Activated CD4-positive, alpha-beta T cell treated with anti-CD3 and anti-CD28 coated beads, Interleukin-2, amount 10 ng/mL, durations not matched to agents 24 days and 14 days (primary cell): ENCODE measurements around the gene UBXN1. TPM values are rescaled to one million over a fixed set of nuclear protein-coding genes. Genes with fewer than 3 reads are reported as not detected.

Source experiments
- DNase-seq: peaks from one replicate; pipeline ENCODE4 v3.0.0; 2022
- H3K27ac Mint-ChIP-seq: one replicate; pipeline ENCODE4 v1.8.0; 2022; ENCODE audit warnings: mild to moderate bottlenecking, mixed read lengths
- H3K27me3 Mint-ChIP-seq: one replicate; pipeline ENCODE4 v1.8.0; 2022; ENCODE audit warnings: mixed read lengths
- H3K36me3 Mint-ChIP-seq: one replicate; pipeline ENCODE4 v1.8.0; 2022; ENCODE audit warnings: low read depth, mild to moderate bottlenecking, mixed read lengths
- H3K4me1 Mint-ChIP-seq: one replicate; pipeline ENCODE4 v1.8.0; 2021; ENCODE audit warnings: mixed read lengths
- H3K4me3 Mint-ChIP-seq: one replicate; pipeline ENCODE4 v1.8.0; 2022; ENCODE audit warnings: mild to moderate bottlenecking, moderate library complexity, mixed read lengths
- H3K9me3 Mint-ChIP-seq: one replicate; pipeline ENCODE4 v1.8.0; 2021; ENCODE audit warnings: mixed read lengths
- intact Hi-C: fragments of 100-400 bp; cut with micrococcal nuclease; formaldehyde crosslinking; loops from one replicate; pipeline ENCODE4 v1.15.1; 2023
- total RNA-seq: library from RNA; stranded (reverse); gene quantifications from 2 replicates; pipeline ENCODE4 v1.2.3, GENCODE V29; 2022

The UBXN1 gene, protein sequence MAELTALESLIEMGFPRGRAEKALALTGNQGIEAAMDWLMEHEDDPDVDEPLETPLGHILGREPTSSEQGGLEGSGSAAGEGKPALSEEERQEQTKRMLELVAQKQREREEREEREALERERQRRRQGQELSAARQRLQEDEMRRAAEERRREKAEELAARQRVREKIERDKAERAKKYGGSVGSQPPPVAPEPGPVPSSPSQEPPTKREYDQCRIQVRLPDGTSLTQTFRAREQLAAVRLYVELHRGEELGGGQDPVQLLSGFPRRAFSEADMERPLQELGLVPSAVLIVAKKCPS
- total RNA-seq: 118 and 121 TPM in 2 replicates

DNA sequence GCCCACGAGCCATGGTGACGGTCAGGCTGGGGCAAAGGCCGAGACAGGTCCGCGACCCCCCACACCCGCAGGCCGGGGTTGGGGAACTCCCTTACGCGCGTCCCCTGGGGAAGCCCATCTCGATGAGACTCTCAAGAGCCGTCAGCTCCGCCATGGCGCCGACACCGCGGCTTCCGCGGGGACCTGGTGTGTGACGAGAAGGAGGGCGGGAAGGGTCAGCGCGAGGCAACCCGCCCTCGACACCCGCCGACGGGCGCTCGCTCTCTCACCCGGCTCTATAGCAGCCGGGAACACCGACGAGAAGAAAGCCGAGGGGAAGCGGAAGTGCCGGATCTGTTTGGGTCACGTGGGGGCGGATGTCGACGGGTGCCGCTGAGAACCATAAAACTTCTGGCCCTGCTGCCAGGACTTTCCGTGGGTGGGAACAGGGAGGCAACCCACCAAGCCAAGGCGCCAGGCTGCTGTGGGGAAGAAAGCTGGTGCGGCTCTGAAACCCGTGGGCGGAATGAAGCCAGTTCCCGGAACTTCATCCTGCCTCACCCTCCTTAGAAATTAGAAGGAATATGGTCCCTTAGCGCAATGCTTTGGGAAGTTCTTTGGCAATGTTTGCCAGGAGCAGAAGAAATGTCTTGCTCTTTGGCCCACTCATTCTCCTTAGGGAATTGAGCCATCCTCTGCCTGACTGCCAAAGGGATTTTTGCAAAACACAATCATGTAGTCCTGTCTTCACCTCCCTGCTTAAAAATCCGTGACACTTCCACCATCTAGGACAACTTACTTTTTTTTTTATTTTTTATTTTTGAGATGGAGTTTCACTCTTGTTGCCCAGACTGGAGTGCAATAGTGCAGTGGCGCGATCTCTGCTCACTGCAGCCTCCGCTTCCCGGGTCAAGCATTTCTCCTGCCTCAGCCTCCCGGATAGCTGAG lies at the start of gene UBXN1:
UBXN1 (minus strand) TSS at position 304 of the 927 bp plus-strand sequence; CDS start at position 154, 150 bp downstream.
- peak; percentile 95 for DNase-seq
- intact Hi-C loops: loop anchor here (1.0 to 10.0 kb wide), 5 partner anchors 8 to 254 kb away; partner anchors contain the start of genes C11orf98, CSKMT, INTS5 and UQCC3

DNA sequence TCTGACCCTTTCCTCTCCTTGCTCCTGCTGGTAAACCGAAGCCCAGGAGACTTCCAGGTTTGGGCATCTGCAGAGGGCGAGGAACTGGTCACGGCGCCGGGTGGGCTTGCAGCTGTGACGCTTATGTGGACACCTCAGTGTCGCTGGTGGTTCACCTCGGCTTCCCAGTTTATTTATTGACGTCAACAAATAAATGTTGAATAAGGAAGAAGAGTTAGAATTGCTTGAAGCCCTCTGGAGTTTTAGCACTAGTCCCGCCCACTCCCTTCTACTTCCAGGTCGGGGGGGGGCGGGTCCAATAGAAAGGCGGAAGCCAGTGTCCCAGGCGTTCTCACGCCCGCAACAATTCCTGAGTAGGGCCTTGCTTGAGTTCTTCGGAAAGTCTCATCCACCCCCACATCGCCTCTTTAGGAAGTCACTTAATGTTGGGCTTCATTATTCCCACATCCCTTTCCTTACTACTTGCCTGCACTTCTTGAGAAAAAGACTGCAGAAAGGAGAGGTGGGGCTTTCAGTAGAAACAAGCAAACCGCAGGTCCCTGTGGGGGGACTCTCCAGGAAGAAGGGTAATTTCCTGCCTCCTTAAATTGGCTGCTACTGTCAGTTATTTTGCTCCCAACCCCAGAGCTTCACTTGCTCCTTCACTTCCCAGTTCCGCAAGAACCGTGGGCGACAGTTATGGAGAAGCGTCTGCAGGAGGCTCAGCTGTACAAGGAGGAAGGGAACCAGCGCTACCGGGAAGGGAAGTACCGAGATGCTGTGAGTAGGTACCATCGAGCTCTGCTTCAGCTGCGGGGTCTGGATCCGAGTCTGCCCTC lies 49.5 kb upstream of the UBXN1 start, which contains the start of gene TTC9C:
TTC9C (plus strand) TSS at position 316 of the 818 bp plus-strand sequence; CDS start at position 679, 363 bp downstream.
- Mint-ChIP-seq H3K4me1 (peaks cover 36% of the 10 kb centered on the region), H3K27ac (peak within 1 kb of the TSS; percentile 99), H3K4me3 (peak within 1 kb of the TSS; percentile 93), H3K27me3 (peaks cover 2% of the 10 kb centered on the region), H3K36me3 (peaks cover 55% of the 10 kb centered on the region), H3K9me3 (no peaks in the 10 kb centered on the region)
- peak; percentile 95 for DNase-seq
- intact Hi-C loops: loop anchor here (1.0 to 5.0 kb wide), 7 partner anchors 56 to 152 kb away; partner anchors contain the start of genes GANAB, LBHD1, NXF1 and SLC3A2

More for the DNA sequence above, at the start of gene UBXN1:
- H3K9me3 Mint-ChIP-seq: no peaks in the 10 kb centered on the region
- H3K27ac Mint-ChIP-seq: peak within 1 kb of the TSS; percentile 96
- peaks cover 26% of the 10 kb centered on the region for H3K36me3 Mint-ChIP-seq
- H3K4me1 Mint-ChIP-seq: peaks cover 27% of the 10 kb centered on the region
- peak within 1 kb of the TSS; percentile 85 for H3K4me3 Mint-ChIP-seq
- no peaks in the 10 kb centered on the region for H3K27me3 Mint-ChIP-seq

DNA sequence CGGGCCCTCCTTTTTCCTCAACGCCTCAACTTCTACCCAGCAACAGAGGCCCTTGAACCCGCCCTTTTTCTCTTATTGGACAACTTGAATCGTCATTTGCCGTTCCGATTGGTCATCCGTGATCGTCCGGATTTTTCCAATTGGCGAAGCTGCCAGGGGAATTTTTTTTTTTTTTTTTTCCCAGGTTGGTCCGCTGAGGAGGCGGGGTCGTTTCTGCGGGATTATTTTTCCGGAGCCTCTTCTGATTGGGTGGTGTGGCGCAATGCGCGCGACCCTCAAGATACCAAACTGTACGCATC lies 48.9 kb upstream of the UBXN1 start:
- Mint-ChIP-seq H3K27me3 (peaks cover 2% of the 10 kb centered on the region), H3K36me3 (peaks cover 55% of the 10 kb centered on the region), H3K4me3 (peak overlapping the region; percentile 93), H3K9me3 (no peaks in the 10 kb centered on the region), H3K4me1 (peaks cover 32% of the 10 kb centered on the region), H3K27ac (peak overlapping the region; percentile 99)
- intact Hi-C loops: loop anchor here (1.0 to 5.0 kb wide), 13 partner anchors 19 to 153 kb away; partner anchors contain the start of genes GANAB, LBHD1, NXF1 and SLC3A2
- DNase-seq: peak; percentile 96

DNA sequence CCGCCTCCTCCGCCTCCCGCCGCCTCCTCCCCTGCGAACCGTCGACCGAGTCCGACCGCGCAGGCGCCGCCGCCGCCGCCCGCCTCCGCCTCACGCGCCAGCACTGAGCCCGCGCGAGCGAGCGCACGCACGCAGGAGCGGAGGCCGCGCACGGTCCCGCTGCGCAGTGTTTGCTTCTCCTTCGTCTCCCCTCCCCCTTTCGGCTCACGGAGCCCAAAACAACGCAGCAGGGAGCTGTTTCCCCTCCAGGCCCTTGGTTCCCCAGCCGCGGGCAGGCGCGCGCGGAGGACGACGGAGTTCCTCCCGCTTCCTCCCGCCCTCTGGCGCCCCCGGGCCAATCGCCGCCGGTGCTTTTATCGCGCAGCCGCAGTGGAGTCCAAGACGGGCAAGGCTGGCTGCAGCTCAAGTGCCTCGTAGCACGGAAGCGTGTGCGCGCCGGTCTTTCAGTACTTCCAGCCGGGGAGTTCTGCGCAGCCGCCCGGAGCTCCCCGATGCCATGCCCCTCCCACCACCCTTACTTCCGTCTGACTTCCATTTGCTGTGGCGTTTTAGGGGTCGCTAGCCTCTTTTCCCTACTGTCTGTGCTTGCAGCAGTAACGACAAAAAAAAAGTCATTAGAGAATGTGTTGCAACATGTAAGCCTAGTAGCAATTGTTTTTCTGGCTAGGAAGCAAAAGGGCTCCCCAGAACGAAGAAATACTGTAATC lies 48.4 kb upstream of the UBXN1 start, which contains the start of gene HNRNPUL2:
HNRNPUL2 (minus strand) TSS at position 293 of the 707 bp plus-strand sequence. CDS start 301 bp downstream, outside the sequence.
- peak within 1 kb of the TSS; percentile 99 for H3K27ac Mint-ChIP-seq
- H3K4me1 Mint-ChIP-seq: peaks cover 37% of the 10 kb centered on the region
- H3K9me3 Mint-ChIP-seq: no peaks in the 10 kb centered on the region
- intact Hi-C loops: loop anchor here (1.0 to 5.0 kb wide), 8 partner anchors 18 to 136 kb away; partner anchors contain the start of genes LBHD1, TAF6L, TMEM179B and TUT1
- H3K4me3 Mint-ChIP-seq: peak within 1 kb of the TSS; percentile 93
- H3K27me3 Mint-ChIP-seq: peaks cover 2% of the 10 kb centered on the region
- DNase-seq: peak; percentile 100
- H3K36me3 Mint-ChIP-seq: peaks cover 59% of the 10 kb centered on the region

DNA sequence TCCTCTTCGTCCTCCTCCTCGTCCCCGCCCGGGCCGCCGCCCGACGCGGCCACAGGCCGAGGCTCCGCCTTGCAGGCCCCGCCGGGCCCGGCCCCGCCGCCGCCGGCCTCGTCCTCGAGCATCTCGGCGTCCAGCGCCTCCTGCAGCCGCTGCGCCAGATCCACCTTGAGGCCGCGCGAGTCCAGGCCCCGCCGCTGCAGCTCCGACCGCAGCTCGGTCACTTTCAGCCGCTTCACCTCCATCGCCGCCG lies 48.0 kb upstream of the UBXN1 start:
- H3K4me3 Mint-ChIP-seq: peak overlapping the region; percentile 93
- no peak for DNase-seq
- no peaks in the 10 kb centered on the region for H3K9me3 Mint-ChIP-seq
- H3K4me1 Mint-ChIP-seq: peaks cover 41% of the 10 kb centered on the region
- H3K27me3 Mint-ChIP-seq: peaks cover 2% of the 10 kb centered on the region
- intact Hi-C loops: loop anchor here (1.0 to 5.0 kb wide), 8 partner anchors 18 to 136 kb away; partner anchors contain the start of genes LBHD1, TAF6L, TMEM179B and TUT1
- peak overlapping the region; percentile 99 for H3K27ac Mint-ChIP-seq
- H3K36me3 Mint-ChIP-seq: peaks cover 64% of the 10 kb centered on the region

DNA sequence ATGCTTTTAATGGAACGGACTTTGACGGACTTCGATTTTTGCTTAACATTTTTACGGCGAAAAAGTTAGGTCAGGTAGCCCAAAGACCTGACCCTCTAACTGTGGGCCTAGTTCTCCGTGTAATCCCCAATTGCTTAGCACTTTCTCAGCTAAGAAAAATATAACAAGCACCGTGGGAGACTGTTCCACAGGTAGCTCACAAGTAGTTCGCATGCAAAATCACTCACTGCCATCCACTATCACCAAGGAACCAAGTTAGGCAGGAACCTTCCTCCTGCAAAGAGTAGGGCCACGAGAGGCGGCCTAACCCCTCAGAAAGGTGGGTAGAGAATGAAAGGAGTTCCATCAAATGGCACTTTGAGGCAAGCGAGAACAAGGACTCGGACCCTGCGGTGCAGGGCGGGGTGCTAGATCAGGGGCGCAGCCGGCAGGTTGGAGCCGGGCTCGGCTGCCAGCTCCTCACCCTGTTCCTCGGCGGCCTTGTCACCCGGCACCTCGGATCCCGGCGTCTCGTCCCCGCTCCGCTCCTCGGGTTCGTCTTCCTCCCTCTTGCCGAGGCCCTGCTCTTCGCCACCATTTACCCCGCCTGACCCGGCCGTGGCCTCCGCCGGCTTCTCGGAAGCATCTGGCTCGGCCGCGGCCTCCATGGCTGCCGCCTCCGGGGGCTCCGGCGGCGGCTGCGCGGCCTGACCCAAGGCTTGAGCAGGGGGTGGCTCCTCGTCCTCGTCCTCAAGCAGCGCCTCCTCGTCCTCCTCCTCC lies 47.5 kb upstream of the UBXN1 start:
- peaks cover 2% of the 10 kb centered on the region for H3K27me3 Mint-ChIP-seq
- intact Hi-C loops: loop anchor here (2.0 to 5.0 kb wide), 3 partner anchors 54 to 128 kb away; partner anchors contain the start of genes LBHD1 and UQCC3
- no peaks in the 10 kb centered on the region for H3K9me3 Mint-ChIP-seq
- peaks cover 66% of the 10 kb centered on the region for H3K36me3 Mint-ChIP-seq
- DNase-seq: peak; percentile 60
- peak overlapping the region; percentile 99 for H3K27ac Mint-ChIP-seq
- H3K4me3 Mint-ChIP-seq: peak overlapping the region; percentile 93
- H3K4me1 Mint-ChIP-seq: peaks cover 44% of the 10 kb centered on the region

DNA sequence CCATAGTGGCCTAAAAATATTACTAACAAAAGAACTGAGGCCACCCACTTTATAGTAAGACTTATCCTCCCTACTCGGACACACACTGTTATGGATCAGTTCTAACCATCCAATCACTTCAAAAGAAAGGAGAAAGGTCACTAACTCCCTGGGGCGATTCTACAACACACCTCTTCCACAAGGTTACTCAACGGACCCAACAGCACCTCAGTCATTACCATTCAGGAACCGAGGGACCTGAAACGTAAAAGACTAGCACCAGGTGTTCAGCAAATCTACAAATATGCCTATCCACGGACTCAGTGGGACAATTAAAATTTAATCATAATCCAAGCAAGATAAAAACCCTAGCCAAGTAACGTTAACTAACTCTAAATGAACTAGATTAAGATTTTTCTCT lies 46.8 kb upstream of the UBXN1 start:
- Mint-ChIP-seq H3K36me3 (peaks cover 70% of the 10 kb centered on the region), H3K4me1 (peaks cover 48% of the 10 kb centered on the region)

DNA sequence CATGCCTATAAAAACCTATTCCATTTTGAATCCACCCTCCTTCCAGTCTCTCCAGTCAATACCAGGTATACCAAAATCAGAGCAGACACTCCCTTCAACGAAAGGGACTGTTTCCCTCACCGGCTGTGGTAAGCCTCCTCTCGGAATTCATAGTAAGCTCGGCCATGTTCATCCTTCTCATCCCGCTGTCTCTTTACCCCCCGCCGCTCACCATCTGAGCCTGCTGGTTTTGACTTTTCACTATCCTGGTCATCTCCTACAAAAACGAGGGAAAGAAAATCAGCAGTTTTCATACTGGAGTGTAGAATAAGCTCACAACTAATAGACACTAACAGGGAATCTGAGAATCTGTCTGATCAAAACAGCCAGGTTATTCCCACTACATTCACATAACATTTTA lies 45.3 kb upstream of the UBXN1 start:
- peak overlapping the region; percentile 9 for H3K27ac Mint-ChIP-seq
- peak overlapping the region; percentile 93 for H3K4me3 Mint-ChIP-seq
- peaks cover 78% of the 10 kb centered on the region for H3K36me3 Mint-ChIP-seq
- no peak for DNase-seq
- no peaks in the 10 kb centered on the region for H3K9me3 Mint-ChIP-seq
- peaks cover 48% of the 10 kb centered on the region for H3K4me1 Mint-ChIP-seq
- H3K27me3 Mint-ChIP-seq: peaks cover 2% of the 10 kb centered on the region
- intact Hi-C loops: no loop called here

More for the DNA sequence above, 46.8 kb upstream of the UBXN1 start:
- H3K27ac Mint-ChIP-seq: peak overlapping the region; percentile 99
- intact Hi-C loops: loop anchor here (2.0 to 5.0 kb wide), 3 partner anchors 53 to 127 kb away; partner anchors contain the start of genes LBHD1 and UQCC3
- DNase-seq: peak; percentile 64
- H3K27me3 Mint-ChIP-seq: peaks cover 2% of the 10 kb centered on the region
- H3K4me3 Mint-ChIP-seq: peak overlapping the region; percentile 93
- H3K9me3 Mint-ChIP-seq: no peaks in the 10 kb centered on the region

DNA sequence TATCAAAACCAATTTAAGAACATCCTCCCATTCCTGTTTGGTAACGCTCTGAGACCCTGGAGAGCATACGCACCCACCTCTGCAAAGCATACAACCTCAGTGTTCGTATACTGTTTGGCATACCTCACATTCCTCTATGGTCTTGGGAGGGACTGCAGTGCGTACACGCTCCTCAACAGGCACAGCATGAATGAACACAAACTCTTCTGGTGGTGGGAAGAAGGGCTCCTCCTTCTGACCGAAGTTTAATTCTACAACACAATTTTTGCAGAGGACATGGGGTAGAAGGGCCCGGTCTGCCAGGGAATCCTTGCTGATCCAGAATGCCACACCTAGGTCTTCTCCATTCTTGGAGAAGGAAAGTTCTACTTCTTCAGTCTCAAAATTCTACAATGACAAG lies 43.1 kb upstream of the UBXN1 start:
- H3K27ac Mint-ChIP-seq: peak overlapping the region; percentile 48
- DNase-seq: no peak
- intact Hi-C loops: no loop called here
- no peak overlapping the region for H3K4me3 Mint-ChIP-seq
- no peaks in the 10 kb centered on the region for H3K9me3 Mint-ChIP-seq
- H3K36me3 Mint-ChIP-seq: peaks cover 90% of the 10 kb centered on the region
- no peaks in the 10 kb centered on the region for H3K27me3 Mint-ChIP-seq
- peaks cover 56% of the 10 kb centered on the region for H3K4me1 Mint-ChIP-seq

DNA sequence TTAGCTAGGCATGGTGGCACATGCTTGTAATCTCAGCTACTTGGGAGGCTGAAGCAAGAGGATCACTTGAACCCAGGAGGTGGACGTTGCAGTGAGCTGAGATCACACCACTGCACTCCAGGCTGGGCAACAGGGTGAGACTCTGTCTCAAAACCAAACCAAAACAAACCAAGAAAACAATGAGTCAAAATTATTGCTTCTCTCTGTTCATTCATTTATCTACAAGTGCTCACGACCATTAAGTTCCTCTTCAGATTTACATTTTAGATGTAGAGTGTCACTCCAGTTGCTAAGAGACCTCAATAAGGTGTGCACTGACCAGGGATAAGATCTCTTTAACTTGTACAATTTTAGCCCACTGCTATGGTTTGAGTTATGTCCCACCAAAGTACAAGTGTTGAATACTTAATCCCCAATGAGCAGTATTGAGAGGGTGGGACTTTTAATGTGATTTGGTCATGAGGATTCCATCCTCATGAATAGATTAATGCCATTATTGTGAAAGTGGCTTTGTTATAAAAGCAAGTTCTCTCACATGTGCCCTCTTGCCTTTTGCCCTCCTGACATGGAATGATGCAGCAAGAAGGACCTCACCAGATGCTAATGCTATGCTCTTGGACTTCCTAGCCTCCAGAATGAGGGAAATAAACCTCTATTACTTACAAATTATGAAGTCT lies 40.6 kb upstream of the UBXN1 start:
- Mint-ChIP-seq H3K36me3 (peaks cover 88% of the 10 kb centered on the region), H3K4me1 (peaks cover 66% of the 10 kb centered on the region), H3K4me3 (no peak overlapping the region), H3K9me3 (no peaks in the 10 kb centered on the region), H3K27me3 (no peaks in the 10 kb centered on the region), H3K27ac (peak overlapping the region; percentile 37)
- no peak for DNase-seq
- intact Hi-C loops: no loop called here

DNA sequence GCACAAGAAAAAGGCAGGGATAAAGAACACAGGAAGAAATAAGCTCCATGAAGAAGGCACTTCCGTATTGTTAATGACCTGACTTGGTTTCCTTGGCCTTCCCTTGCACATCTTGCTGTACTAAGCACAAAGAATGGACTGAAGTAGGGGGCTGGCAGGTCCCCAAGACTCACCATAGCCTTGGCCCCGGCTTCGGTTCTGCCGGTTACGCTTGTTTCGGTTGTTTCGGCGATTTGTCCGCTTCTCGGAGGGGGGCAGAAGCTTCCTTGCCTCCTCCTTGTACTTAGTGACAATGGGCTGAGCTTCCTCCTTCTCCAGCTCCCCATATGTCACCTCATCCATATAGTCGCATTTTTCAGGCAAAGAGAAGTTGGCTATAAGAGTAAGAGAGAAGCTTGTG lies 37.9 kb upstream of the UBXN1 start:
- H3K9me3 Mint-ChIP-seq: no peaks in the 10 kb centered on the region
- peaks cover 66% of the 10 kb centered on the region for H3K4me1 Mint-ChIP-seq
- no peak overlapping the region for H3K4me3 Mint-ChIP-seq
- no peaks in the 10 kb centered on the region for H3K27me3 Mint-ChIP-seq
- no peak for DNase-seq
- intact Hi-C loops: no loop called here
- H3K36me3 Mint-ChIP-seq: peaks cover 84% of the 10 kb centered on the region
- no peak overlapping the region for H3K27ac Mint-ChIP-seq
